Small intestine (tissue), 7 donors: ENCODE measurements around the gene ATP5PF. TPM values are rescaled to one million over a fixed set of nuclear protein-coding genes. Genes with fewer than 3 reads are reported as not detected.

Experiments used
- DNase-seq, 2 donors: peaks; one replicate each; pipeline versions ENCODE4 v3.0.0 to v3.0.0-alpha.2; 2013
- FAIRE-seq: peaks from 2 replicates; lab custom pipeline; 2012; peaks lifted over from hg19 to GRCh38; lab: Jason Lieb, UNC
- H3K27ac ChIP-seq, 3 donors: one replicate each; pipeline ENCODE4 v1.5.1; 2013; ENCODE audit warnings: low read length in 2 of 3, mild to moderate bottlenecking in 2 of 3, control low read depth in 1 of 3, inconsistent platforms in 1 of 3, low read depth in 1 of 3, moderate library complexity in 1 of 3
- H3K27me3 ChIP-seq, 3 donors: one replicate each; pipeline ENCODE4 v1.6.1; 2013; ENCODE audit warnings: low read length in 3 of 3, inconsistent platforms in 1 of 3; ENCODE audit not compliant: control insufficient read depth in 3 of 3, insufficient read depth in 3 of 3
- H3K36me3 ChIP-seq, 3 donors: one replicate each; pipeline ENCODE4 v1.6.1; 2013; ENCODE audit warnings: low read length in 3 of 3, inconsistent platforms in 1 of 3, low read depth in 1 of 3, mild to moderate bottlenecking in 1 of 3, moderate library complexity in 1 of 3; ENCODE audit not compliant: control insufficient read depth in 3 of 3, insufficient read depth in 2 of 3
- H3K4me1 ChIP-seq, 3 donors: one replicate each; pipeline ENCODE4 v1.6.1; 2013; ENCODE audit warnings: low read length in 2 of 3, inconsistent platforms in 1 of 3, low read depth in 1 of 3, mild to moderate bottlenecking in 1 of 3, moderate library complexity in 1 of 3; ENCODE audit not compliant: control insufficient read depth in 3 of 3, insufficient read depth in 2 of 3
- H3K4me3 ChIP-seq, 3 donors: one replicate each; pipeline ENCODE4 v1.5.1; 2013; ENCODE audit warnings: low read length in 3 of 3, control low read depth in 1 of 3, inconsistent platforms in 1 of 3, low read depth in 1 of 3, mild to moderate bottlenecking in 1 of 3, moderate library complexity in 1 of 3
- H3K9me3 ChIP-seq, 2 donors: one replicate each; pipeline ENCODE4 v1.6.1; 2013; ENCODE audit warnings: low read depth in 1 of 2, low read length in 1 of 2; ENCODE audit not compliant: control insufficient read depth in 2 of 2, insufficient read depth in 1 of 2
- WGBS, 3 donors: extraction: QIAGEN DNeasy Blood & Tissue Kit; methylation state at CpG; one replicate each; pipeline ENCODE4 v1.1.7; 2013; 5-methylcytosine and 5-hydroxymethylcytosine counted together
- polyA plus RNA-seq, 4 donors: library from polyadenylated mRNA; stranded (reverse) in 3 of 4; unstranded in 1 of 4; fragments of 200-250 nt in 3 of 4; fragments of 120-200 nt in 1 of 4; gene quantifications; one replicate each; pipeline versions ENCODE4 v1.2.1 to v1.2.3, GENCODE V29; 2013
- donor health status: healthy with polysubstance abuse.
- donor health status: control.
- donor health status: control.
- donor health status: Bipolar disorder and iron deficiency.
- donor health status: healthy.

The ATP5PF gene
- polyA plus RNA-seq, 4 donors = 235 to 902 (median 549) TPM

- no peaks in the 10 kb centered on the region for H3K4me1 ChIP-seq
- no peaks in the 10 kb centered on the region for H3K9me3 ChIP-seq
- H3K27ac ChIP-seq = no peak overlapping the region
- peaks cover 0 to 14% (median 2%) of the 10 kb centered on the region in 3 donors for H3K36me3 ChIP-seq
- no peaks in the 10 kb centered on the region for H3K27me3 ChIP-seq
- WGBS, 3 donors = 91 to 93% (median 93%) methylated on average over 3 of the region's 3 CpGs
- H3K4me3 ChIP-seq = no peak overlapping the region
- FAIRE-seq (no peak), DNase-seq (no peak)
These were observed 8.2 kb upstream of the ATP5PF start for GRCh38 chr21:25742900-25743299.

GRCh38 chr21:25737421-25737820, 2.7 kb upstream of the ATP5PF start:
- FAIRE-seq = no peak
- 74 to 85% (median 77%) methylated on average over 1 of the region's 1 CpG for WGBS, 3 donors
- no peak for DNase-seq

GRCh38 chr21:25735646-25736597, 1.2 kb upstream of the ATP5PF start:
- H3K36me3 ChIP-seq = peaks cover 0 to 14% (median 0%) of the 10 kb centered on the region in 3 donors
- peak overlapping the region; percentile 71 to 90 (median 75) for H3K4me3 ChIP-seq
- no peaks in the 10 kb centered on the region for H3K27me3 ChIP-seq
- no peaks in the 10 kb centered on the region for H3K9me3 ChIP-seq
- peak; percentile 59 to 70 for DNase-seq
- no peak for FAIRE-seq
- H3K4me1 ChIP-seq = peaks cover 0 to 8% (median 0%) of the 10 kb centered on the region in 3 donors
- H3K27ac ChIP-seq = peak overlapping the region; percentile 98 to 99 (median 98)
- 1% methylated on average over 30 to 47 of the region's 48 CpGs for WGBS, 3 donors

More at GRCh38 chr21:25737421-25737820, 2.7 kb upstream of the ATP5PF start:
- H3K27me3 ChIP-seq = no peaks in the 10 kb centered on the region
- H3K4me3 ChIP-seq = no peak overlapping the region
- H3K9me3 ChIP-seq = no peaks in the 10 kb centered on the region
- H3K4me1 ChIP-seq = peaks cover 0 to 6% (median 0%) of the 10 kb centered on the region in 3 donors
- H3K27ac ChIP-seq = no peak overlapping the region
- H3K36me3 ChIP-seq = peaks cover 0 to 7% (median 0%) of the 10 kb centered on the region in 3 donors

GRCh38 chr21:25734654-25734903, 125 bp downstream of the ATP5PF start:
- Histone ChIP-seq H3K27ac (peak overlapping the region; percentile 98 to 99 (median 98)), H3K36me3 (peaks cover 0 to 20% (median 0%) of the 10 kb centered on the region in 3 donors), H3K4me3 (peak overlapping the region; percentile 71 to 90 (median 75)), H3K27me3 (no peaks in the 10 kb centered on the region), H3K9me3 (no peaks in the 10 kb centered on the region), H3K4me1 (peaks cover 0 to 8% (median 0%) of the 10 kb centered on the region in 3 donors)
- WGBS, 3 donors = 0% methylated on average over 10 of the region's 10 CpGs
- FAIRE-seq (no peak), DNase-seq (no peak)

- Histone ChIP-seq H3K4me1 (peaks cover 0 to 8% (median 0%) of the 10 kb centered on the region in 3 donors), H3K27me3 (no peaks in the 10 kb centered on the region), H3K4me3 (peak overlapping the region; percentile 71 to 90 (median 75)), H3K9me3 (no peaks in the 10 kb centered on the region), H3K36me3 (peaks cover 0 to 18% (median 0%) of the 10 kb centered on the region in 3 donors), H3K27ac (peak overlapping the region; percentile 98 to 99 (median 98))
- no peak for FAIRE-seq
- WGBS, 3 donors = 1 to 3% (median 1%) methylated on average over 30 of the region's 30 CpGs
- peak; percentile 71 to 77 for DNase-seq
These were observed 648 bp downstream of the ATP5PF start for GRCh38 chr21:25733859-25734653.

GRCh38 chr21:25732091-25732760, 2.5 kb downstream of the ATP5PF start:
- Histone ChIP-seq H3K9me3 (no peaks in the 10 kb centered on the region), H3K4me1 (peaks cover 0 to 8% (median 0%) of the 10 kb centered on the region in 3 donors), H3K27me3 (no peaks in the 10 kb centered on the region), H3K27ac (no peak overlapping the region), H3K36me3 (peaks cover 5 to 18% (median 12%) of the 10 kb centered on the region in 3 donors), H3K4me3 (no peak overlapping the region)
- 71 to 80% (median 72%) methylated on average over 6 of the region's 6 CpGs for WGBS, 3 donors
- FAIRE-seq (no peak), DNase-seq (no peak)

- H3K4me1 ChIP-seq = no peaks in the 10 kb centered on the region
- FAIRE-seq (no peak), DNase-seq (no peak)
- WGBS, 3 donors = 82 to 99% (median 90%) methylated on average over 3 of the region's 3 CpGs
- H3K27me3 ChIP-seq = no peaks in the 10 kb centered on the region
- no peak overlapping the region for H3K4me3 ChIP-seq
- no peaks in the 10 kb centered on the region for H3K9me3 ChIP-seq
- H3K27ac ChIP-seq = no peak overlapping the region
- peaks cover 14 to 25% (median 15%) of the 10 kb centered on the region in 3 donors for H3K36me3 ChIP-seq
These were observed 12.1 kb downstream of the ATP5PF start for GRCh38 chr21:25722631-25723030.

- H3K27ac ChIP-seq = no peak overlapping the region
- DNase-seq (no peak), FAIRE-seq (no peak)
- no peaks in the 10 kb centered on the region for H3K4me1 ChIP-seq
- WGBS, 3 donors = 93 to 99% (median 97%) methylated on average over 3 of the region's 3 CpGs
- H3K27me3 ChIP-seq = no peaks in the 10 kb centered on the region
- no peak overlapping the region for H3K4me3 ChIP-seq
- H3K36me3 ChIP-seq = peaks cover 11 to 23% (median 13%) of the 10 kb centered on the region in 3 donors
- no peaks in the 10 kb centered on the region for H3K9me3 ChIP-seq
These were observed 12.7 kb downstream of the ATP5PF start for GRCh38 chr21:25721987-25722386.
